Measurements from ENCODE around the gene ZNF469. TPM values are rescaled to one million over a fixed set of nuclear protein-coding genes. Genes with fewer than 3 reads are reported as not detected.

Gene ZNF469
- total and polyA plus RNA-seq, 11 donors = 0.48 to 2.8 (median 1.00) TPM

DNA sequence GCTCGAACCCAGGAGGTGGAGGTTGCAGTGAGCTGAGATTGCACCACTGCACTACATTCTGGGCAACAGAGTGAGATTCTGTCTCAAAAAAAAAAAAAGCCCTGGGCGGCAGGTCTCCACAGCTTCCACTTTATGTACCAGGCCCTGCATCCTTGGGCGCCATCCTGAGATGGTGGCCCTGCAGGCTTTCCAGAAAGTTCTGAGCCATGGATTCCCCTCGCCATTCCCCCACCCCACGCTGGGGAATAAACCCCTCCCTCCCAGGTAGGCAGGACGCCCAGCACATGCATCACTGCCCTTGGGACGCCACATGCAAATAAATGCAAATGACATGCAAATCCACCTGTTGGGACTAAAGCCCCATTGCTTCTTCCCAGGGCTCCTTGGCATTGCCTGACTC, 13.8 kb upstream of the ZNF469 start:
- 85 to 92% (median 90%) methylated on average over 7 of the region's 7 CpGs for WGBS, 4 donors
- Histone ChIP-seq H3K4me3 (no peak overlapping the region), H3K9me3 (no peaks in the 10 kb centered on the region), H3K27me3 (peaks cover 0 to under 1% (median 0%) of the 10 kb centered on the region in 9 donors), H3K27ac (no peak overlapping the region), H3K36me3 (no peaks in the 10 kb centered on the region), H3K4me1 (no peaks in the 10 kb centered on the region)
- TF ChIP-seq POLR2A (IDR thresholded peaks at IDR 0.05) = no peak
- TF ChIP-seq CTCF (IDR thresholded peaks at IDR 0.05) = no peak
- ATAC-seq (no peak), DNase-seq (peak in 3 of 5 donors; percentile 5 to 10 (median 7))
- intact Hi-C loops (cut with DNase I) = no loop called here

DNA sequence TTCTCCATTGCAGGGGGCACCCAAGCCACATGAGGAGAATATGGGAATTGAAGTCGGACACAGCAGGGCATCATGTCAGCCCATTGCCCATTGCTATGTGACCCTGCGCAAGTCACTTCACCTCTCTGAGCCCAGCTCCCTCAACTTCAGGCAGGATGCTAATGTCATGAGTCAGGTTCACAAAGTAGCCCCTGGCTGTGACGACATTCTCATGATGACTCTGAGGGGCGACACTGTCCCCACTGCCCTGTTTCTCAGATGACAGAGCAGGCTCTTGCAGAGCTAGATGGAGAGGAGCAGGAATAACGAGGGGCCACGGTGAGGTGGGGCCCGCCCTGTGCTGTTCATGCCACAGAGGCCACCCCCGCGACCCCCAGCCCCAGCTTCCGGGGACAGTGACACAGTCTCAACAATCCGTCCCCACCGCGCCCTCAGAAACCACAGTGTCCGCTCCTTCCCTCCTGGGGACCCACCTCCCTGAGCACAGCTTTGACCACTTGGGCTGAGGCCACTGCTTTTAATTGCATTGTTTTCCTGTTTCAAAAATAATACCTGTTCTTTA, 13.2 kb upstream of the ZNF469 start:
- Histone ChIP-seq H3K27ac (no peak overlapping the region), H3K4me1 (no peaks in the 10 kb centered on the region), H3K27me3 (no peaks in the 10 kb centered on the region), H3K36me3 (no peaks in the 10 kb centered on the region), H3K4me3 (no peak overlapping the region), H3K9me3 (no peaks in the 10 kb centered on the region)
- ATAC-seq = no peak
- peak in 2 of 5 donors; percentile 7 to 47 for DNase-seq
- intact Hi-C loops (cut with DNase I) = no loop called here
- TF ChIP-seq CTCF (IDR thresholded peaks at IDR 0.05) = no peak
- no peak for TF ChIP-seq POLR2A (IDR thresholded peaks at IDR 0.05)
- 81 to 88% (median 82%) methylated on average over 14 of the region's 14 CpGs for WGBS, 4 donors

DNA sequence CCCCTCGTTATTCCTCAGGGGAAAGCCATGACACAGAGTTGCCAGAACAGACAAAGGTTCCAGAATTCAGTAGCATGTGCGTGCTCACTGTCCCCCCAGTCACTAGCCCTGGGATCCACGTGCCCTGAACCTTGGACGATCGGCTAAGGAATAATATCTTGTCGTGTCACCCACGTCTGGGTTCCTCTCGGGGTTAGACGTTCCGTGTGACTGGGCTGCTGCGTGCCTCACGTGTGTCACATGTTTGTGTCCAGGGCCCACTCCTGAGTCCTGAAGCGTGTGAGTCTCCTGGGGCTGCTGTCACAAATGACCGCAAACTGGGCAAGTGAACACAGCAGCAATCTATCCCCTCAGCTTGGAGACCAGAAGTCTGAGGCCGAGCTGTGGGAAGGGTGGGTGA, 12.4 kb upstream of the ZNF469 start:
- 90 to 92% (median 91%) methylated on average over 12 to 15 of the region's 15 CpGs for WGBS, 4 donors
- H3K4me3 ChIP-seq = no peak overlapping the region
- intact Hi-C loops (cut with DNase I) = no loop called here
- no peak for TF ChIP-seq POLR2A (IDR thresholded peaks at IDR 0.05)
- TF ChIP-seq CTCF (IDR thresholded peaks at IDR 0.05) = no peak
- ATAC-seq (no peak), DNase-seq (peak in 3 of 5 donors; percentile 2 to 41 (median 18))
- no peaks in the 10 kb centered on the region for H3K36me3 ChIP-seq
- no peak overlapping the region for H3K27ac ChIP-seq
- H3K4me1 ChIP-seq = no peaks in the 10 kb centered on the region
- H3K27me3 ChIP-seq = no peaks in the 10 kb centered on the region
- H3K9me3 ChIP-seq = no peaks in the 10 kb centered on the region

DNA sequence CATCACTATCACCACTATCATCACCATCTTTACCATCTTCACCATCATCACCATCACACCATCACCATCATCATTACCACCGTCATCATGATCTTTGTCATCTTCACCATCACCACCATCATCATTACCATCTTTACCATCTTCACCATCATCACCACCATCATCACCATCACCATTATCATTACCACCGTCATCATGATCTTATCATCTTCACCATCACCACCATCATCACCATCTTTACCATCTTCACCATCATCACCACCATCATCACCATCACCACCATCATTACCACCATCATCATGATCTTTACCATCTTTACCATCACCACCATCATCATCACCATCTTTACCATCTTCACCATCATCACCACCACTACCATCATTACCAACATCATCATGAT, 10.2 kb upstream of the ZNF469 start:
- intact Hi-C loops (cut with DNase I) = no loop called here
- H3K4me1 ChIP-seq = peaks cover 0 to 4% (median 0%) of the 10 kb centered on the region in 12 donors
- 93 to 96% (median 95%) methylated on average over 2 of the region's 2 CpGs for WGBS, 4 donors
- no peaks in the 10 kb centered on the region for H3K36me3 ChIP-seq
- H3K27me3 ChIP-seq = no peaks in the 10 kb centered on the region
- H3K27ac ChIP-seq = no peak overlapping the region
- H3K9me3 ChIP-seq = no peaks in the 10 kb centered on the region
- no peak for DNase-seq
- no peak for ATAC-seq
- H3K4me3 ChIP-seq = no peak overlapping the region
- TF ChIP-seq CTCF (IDR thresholded peaks at IDR 0.05) (no peak), POLR2A (IDR thresholded peaks at IDR 0.05) (no peak)

Measured in heart left ventricle (tissue), 16 donors.